NCI-H526 (cell line): Measurements from ENCODE around the gene TMEM178A.
A peak's percentile ranks its signal among the peaks of the same experiment; 100 is the strongest.

Experiments
- DNase-seq, 2 experiments: peaks; one replicate each; lab custom pipeline; 2025; lab: John Stamatoyannopoulos, UW

TMEM178A gene

DNA sequence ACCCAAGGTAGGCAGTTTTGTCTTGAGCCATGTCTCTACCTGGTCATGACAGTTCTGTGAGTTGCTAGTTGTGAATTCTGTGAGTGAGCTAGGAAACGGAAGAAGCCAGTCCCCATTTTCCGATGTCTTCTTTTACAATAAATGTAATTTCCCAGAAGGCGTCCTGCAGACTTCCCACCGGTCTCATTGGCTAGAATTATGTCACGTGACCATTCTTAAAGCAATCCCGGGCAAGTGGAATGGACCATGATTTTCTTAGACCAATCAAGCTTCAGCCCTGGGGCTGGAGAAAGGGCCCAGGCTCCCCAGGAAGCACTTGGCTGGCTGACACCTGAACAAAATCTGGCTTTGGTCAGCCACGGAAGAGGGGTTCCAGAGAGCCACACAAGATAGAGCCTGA, 10.6 kb downstream of the TMEM178A start:
- DNase-seq, result no peak

DNA sequence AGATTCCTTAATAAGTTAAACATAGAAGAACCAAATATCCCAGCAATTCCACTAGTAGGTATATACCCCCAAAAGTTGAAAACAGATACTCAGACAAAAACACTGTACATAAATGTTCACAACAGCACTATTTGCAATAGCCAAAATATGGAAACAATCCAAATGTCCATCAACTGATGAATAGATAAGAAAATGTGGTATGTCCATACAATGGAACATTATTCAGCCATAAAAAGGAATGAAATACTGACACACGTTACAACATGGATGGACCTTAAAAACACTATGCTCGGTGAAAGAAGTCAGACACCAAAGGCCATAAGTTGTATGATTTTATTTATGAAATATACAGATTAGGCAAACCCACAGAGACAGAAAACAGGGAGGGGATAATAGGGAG, 12.5 kb downstream of the TMEM178A start:
- DNase-seq, result no peak

DNA sequence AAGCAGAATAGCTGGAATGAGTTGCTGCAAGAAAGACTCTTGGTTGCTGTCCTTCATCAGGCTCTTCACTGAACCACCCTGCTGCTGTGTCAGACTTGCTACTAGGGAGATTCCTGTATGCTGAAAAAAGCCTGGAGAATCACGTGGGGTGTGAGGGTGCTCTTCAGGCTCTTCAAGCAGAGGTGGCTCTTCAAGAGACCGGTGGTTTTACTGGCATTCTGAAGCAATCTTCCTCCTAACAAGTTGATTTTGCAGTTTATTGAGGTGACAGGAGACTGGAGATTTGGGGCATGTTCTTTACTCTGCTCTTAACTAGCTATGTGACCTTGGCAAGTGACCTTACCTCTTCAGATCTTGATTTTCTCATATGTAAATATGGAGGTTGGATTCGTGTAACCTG, 14.1 kb downstream of the TMEM178A start:
- DNase-seq, result no peak

DNA sequence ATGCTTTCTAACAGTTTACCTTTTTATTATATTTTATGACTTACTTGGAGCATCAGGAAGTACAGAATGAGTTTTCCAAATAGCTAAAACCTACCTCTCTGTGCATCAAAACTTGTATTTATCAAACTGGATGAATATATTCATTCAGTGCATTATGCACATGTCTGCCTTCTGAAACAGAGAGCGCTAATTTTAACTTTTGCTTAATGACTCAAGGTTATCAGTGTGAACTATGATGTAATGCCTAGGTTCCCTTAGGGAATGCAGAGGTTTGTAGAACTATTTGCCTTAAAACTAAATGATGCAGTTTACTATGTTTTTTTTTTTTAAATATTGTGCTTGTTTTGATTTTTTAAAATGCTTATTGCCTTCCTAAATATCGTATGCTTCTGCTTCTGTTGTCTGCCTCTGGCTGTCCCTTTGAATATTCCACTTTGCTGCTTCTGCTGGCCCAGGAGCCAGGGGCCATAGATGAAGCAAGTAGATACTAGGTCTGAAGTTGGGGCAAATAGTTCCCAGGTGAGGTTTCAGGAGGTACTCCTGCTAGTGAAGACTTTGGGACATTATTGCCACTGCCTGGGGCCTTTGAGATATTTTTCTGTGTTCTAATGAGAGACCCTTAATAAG, 16.5 kb downstream of the TMEM178A start:
- DNase-seq, result no peak

DNA sequence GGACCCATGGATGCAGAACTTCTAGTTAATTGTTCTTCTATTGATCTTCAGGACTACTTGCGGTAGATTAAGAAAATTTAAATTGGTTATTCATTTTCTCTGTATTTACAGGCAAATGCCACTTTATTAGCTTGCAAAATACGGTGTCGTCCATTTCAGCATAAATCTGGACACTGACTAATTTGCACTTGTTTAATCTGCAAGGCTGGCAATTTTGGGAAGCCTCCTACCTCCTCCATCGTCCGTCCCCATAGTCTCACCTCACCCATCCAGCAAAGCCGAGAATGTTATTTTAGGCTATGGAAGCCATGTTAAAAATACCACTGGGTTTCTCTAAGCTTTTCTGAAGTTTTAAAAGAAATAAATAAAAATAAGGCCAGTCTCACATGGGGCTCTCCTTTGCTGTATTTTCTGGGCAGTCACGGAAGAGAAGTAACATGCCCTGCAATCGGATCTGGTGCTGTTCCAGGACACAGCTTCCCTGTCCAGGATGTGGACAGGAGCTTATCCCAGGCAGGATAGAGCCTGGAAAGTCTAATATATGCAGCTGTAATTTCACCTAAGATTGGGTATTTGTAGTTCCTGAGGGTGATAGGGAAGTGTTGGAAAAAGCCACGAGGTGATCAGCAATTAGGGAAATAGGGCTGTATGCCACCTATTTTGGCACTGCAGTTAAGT, 17.4 kb downstream of the TMEM178A start:
- DNase-seq, result no peak

DNA sequence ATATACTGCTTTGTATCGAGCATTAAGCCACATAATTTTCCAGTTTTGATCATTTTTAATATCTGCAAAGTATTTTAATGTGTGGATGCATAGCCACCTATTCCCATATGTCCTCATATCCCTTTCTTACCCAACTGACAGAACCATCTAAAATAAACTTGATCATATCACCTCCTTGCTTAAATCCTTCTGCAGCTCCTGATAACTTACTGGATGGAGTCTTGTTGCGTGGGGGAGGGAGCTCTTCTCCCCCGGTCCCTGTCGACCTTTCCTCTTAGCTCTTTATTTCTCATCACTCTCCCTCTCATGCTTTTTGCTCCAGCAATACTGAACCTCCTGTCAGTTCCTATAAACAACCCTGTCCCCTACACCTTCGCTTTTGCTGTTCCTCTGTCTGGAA, 18.7 kb downstream of the TMEM178A start:
- no peak for DNase-seq

DNA sequence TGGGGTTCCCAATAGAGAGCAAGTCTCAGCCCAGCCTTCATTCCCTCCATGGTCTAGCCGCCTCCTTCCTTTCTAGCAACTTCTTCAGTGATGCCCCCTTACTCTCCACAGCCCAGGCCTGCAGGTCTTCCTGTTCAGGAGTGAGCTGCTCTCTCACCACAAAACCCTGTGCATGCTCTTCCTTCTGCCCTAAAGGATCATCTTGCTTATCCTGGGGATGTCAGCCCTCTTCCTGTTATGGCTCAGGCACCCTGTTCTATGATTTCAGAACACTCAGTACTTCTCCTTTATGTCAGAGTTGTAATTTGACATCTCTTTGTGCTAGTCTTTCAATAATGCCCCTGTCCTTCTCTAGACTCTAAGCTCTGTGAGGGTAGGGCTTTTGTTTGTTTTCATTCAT, 19.4 kb downstream of the TMEM178A start:
- DNase-seq, result no peak

DNA sequence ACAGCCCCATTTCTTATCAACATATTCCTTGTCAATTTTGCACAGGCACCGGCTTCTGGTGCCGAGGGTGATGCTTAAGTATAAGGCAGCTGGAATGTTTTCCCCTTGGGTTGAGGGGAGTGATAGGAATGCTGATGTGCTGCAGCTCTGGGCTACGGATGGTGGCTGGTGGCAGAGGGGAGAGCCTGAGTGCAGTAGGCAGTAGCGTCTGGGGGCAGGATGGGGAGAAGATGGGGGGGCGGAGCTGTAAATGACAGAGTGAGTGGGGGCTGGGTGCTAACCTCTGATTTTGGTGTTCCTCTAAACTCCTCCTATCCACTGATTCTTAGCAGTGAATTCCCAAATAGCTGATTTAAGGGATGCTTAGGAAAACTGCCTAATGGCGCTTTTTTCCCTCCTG, 20.7 kb downstream of the TMEM178A start:
- no peak for DNase-seq

DNA sequence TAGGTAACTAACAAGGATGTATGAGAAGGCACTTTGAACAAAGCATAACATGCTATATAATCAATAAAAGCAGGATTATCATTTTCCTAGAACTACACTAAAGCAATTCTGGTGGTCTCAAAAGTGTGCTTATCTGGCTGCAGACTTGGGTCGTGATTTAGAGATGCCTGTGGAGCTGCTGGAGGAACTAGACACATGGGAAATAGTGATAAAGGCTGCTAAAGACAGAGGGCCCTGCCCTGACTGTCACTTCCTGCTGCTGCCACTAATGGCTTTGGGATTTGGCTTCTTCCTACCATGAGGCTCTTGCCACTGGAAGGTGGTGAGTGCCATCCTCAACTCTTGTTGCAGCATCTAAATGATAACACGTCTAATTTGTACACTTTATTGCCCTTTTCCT, 22.5 kb downstream of the TMEM178A start:
- DNase-seq, result no peak

DNA sequence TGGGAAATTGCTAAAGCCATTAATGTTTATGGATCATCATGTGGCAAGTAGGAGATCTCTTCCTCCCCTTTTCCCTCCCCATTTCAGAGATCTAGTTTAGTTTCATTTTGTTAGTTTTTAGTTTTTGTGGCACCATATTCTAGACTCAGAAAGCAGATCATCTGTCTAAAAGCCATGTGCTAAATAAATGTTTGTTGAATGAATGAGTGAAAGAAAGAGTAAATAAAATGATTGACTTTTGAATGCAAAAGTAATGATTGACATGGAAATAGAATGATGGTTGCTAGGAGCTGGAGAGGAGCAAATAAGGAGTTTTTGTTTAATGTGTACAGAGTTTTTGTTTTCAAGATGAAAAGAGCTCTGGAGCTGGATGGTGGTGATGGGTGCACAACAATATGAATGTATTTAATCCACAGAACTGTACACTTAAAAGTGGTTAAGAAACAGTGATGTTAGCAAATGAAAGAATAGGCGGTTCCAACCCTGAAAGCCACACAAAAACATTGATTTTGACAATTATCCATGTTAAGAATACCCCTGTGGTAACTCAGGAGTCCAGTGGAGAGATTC, 23.6 kb downstream of the TMEM178A start:
- no peak for DNase-seq

DNA sequence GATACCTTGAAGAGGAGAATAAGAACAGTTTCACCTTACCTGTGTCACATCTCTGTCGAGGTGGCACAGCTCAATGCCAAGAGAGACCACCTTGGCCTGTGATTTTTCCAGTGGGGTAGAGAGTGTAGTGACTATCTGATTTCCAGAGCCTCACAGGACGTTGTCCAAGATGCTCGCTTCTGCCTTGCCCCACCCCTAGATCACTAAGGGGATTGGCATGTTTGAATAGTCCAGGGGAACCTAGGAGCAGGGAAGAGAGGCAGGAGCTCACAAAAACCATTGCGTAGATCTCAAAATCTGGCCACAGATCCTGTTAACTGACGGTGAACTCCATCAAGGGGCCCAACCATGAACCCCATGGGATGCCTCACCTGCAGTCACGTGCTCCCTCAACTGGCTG, 24.2 kb downstream of the TMEM178A start:
- no peak for DNase-seq

DNA sequence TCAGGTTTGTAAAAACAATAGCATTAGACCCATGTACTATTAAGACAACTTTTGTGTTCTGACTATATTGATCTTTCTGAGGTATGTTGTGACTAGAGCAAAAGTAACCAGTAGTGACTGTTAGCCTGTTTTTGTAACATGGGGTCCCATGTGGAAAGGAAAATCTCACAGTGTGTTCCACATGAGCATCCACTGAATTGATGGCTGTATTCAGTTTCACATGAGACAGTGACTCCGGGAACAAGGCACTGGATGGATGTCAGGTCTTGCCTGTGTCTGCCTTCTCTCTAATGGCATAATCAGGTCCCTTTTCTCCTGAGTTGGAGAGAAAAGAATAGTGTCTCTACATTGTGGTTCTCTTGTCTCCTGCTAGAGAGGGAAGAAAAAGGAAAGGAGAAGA, 27.5 kb downstream of the TMEM178A start:
- no peak for DNase-seq

DNA sequence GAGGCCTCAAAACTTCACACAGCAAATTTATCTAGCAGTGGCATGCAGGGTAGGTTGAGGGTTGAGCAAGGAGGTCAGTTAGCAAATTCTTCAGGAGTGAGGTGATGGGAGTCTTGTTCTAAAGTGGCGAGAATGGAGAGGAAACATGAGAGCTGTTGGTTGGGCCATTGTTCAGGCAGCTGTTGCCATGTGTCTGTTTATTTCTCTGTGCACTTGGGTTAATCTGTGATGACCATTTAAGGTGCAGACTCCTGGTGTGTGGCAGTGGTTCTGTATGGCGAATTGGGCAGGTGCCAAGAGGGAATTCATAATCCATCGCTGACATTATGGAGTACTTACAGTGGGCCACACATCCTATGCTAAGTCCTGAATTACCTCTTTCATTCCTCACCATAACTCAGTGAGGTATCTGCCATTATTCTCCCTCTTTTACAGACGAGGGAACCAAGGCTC, 30.4 kb downstream of the TMEM178A start:
- no peak for DNase-seq

DNA sequence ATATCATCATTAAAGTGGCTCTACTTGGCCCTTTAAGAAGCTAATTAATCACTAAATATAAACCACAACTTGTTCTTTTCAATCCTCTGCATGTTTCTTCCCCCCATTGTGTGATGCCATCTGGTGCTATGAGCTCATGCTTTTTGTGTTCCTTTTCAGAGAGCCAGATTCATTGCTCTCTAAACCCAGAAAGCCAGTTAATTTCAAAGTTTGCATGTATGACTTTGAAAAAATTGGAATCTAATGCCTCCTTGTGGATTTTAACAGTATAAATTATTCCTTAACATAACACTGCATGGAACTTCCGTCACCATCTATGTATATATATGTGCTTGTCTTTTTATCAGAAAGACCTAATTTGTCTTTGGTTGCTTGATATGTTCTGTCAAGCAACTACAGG, 31.1 kb downstream of the TMEM178A start:
- DNase-seq, result peak in 1 of 2 experiments; percentile 51

DNA sequence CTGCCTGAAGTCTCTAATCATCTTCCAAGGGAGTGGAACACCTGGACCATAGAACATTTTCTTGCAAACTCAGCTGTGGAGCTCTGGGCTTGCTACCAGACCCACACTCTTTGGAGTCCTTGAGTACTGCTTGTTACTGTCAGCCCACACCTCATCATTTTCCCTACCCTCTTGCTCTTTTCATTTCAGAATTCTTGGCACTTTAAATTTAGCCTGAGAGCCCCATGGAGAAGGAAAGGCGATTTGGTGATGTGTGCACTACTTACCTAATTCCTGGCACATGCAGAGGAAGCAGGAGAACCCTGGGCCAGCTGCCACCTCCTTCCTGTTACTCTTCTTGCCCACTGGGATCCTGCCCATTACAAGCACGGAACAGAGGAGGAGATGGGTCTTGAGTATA, 31.7 kb downstream of the TMEM178A start:
- no peak for DNase-seq

DNA sequence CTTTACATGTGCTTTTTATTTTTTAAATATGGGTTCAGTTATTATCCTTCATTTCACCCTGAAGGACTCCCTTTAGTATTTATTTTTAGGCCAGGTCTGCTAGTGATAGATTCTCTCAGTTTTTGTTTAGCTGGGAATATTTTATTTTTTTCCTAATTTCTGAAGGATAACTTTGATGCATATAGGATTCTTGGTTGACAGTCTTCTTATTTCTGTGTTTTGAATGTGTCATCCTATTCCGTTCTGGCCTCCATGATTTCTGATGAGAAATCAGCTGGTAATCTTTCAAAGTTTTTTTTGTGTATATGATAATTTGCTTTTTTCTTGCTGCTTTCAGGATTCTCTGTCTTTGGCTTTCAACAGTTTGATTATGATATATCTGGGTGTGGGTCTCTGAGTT, 35.4 kb downstream of the TMEM178A start:
- no peak for DNase-seq

DNA sequence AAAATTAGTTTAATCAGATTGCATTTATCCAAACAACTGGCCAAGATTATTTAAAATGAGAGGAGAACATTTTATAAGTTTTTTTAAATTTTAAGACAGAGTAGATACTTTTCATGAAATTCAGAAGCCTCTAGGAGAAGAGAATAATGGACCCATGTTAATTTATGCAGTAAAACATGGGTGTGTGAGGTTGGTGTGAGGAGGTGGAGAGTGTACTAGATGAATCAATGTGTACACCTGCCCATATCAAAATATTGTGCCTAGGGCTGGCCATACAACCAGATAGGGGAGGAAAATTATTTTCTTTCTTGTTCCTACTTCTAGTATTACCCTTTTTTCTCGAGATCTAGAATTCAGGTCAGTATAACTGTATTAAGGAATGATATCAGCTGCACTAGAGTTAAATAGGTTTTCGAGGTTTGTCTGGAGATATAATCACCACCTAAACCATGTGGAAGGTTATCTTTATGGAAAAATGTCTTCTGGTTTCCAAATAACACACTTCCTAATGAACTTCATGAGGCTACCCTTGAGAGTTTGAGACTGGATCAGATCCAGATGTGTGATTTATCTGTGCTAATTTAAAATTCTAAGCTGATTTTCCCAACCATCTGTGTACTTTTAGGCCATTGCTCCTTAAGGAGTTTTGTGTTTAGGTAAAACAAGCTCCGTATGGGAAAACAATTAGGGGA, 37.6 kb downstream of the TMEM178A start:
- no peak for DNase-seq

DNA sequence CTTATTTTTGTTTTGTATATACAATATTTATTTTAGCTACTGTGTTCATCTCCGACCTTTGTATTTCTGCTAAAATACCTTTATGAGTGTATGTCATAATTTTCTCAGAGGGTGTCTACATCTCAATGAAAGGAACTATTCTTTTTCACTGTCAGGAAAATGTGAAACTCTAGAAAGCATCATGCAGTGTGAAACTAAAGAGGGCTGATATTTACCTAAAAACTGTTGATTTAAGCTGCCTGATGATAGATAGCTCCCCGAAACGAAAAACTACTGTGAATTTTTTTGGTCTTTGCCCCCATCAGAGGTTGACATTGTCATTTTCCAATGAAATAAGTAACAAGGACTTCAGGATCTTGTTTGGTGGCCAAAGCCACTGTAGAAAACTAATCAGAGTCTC, 38.8 kb downstream of the TMEM178A start:
- DNase-seq, result no peak

DNA sequence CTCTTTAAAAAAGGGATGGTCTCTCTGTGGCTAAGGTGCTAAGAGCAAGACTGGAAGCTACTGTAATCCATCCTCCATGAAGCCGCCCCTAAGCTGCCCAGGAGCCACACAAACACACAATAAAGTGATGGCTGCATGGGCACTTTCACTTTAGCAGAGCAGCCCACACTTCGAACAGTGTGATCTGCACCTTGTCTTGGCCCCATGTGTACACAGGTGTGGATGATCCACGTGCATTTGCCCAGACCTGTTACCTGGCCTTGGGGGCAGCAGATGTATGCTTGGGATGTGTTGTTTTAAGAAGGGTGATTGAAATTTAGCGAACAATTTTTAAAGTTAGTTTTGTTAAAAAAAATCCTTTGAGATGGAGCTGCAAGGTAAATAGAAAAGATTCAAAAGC, 39.9 kb downstream of the TMEM178A start:
- no peak for DNase-seq

DNA sequence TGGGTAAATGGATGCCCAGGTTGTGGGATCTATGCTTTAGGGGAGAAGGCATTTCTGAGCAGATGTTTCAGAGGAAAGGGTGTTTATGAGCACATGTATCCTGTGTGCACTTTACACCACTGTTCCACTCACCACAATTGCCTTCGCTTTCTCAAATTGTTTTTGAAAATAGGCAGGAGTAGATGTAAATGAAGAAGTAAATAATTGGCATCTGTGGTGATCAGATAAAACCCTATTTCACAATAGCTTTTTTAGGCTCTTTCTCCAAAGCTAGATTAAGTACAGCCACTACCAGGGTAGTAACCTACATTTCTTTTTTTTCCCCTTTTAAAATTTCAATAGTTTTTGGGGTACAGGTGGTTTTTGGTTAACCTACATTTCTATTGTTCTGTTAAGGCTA, 40.6 kb downstream of the TMEM178A start:
- no peak for DNase-seq

DNA sequence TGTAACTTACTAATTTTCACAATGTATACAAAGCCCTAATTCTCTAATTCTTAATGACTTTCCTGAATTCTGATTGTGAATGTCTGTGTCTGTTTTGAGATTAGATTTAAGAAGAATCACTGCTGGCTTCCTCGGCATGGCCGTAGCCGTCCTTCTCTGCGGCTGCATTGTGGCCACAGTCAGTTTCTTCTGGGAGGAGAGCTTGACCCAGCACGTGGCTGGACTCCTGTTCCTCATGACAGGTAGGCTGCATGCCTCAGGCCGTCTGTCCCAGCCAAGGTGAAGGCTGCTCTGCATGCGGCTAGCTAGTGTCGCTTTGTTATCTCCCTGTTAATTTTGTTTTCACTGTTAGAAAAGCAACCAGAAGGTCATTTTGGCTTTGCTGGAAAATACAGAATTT, 41.2 kb downstream of the TMEM178A start:
- DNase-seq, result no peak

DNA sequence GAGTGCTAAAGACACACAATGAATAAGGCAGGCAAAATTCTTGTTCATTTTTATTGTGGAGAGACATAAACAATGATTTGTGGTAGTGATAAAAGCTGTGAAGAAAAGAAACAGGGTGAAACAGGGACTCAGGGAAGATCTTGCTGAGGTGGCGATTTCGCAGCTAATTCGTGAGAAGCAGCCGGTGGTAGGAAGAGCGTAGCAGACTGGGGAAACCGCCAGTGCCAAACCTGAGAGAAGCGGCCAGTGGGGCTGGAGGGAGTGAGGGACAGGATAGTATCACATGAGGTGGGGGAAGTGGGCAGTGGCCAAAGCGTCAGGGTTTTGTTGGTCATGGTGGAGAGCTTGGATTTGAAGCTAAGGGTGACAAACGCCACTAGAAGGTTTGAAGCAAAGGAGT, 42.3 kb downstream of the TMEM178A start:
- DNase-seq, result no peak

DNA sequence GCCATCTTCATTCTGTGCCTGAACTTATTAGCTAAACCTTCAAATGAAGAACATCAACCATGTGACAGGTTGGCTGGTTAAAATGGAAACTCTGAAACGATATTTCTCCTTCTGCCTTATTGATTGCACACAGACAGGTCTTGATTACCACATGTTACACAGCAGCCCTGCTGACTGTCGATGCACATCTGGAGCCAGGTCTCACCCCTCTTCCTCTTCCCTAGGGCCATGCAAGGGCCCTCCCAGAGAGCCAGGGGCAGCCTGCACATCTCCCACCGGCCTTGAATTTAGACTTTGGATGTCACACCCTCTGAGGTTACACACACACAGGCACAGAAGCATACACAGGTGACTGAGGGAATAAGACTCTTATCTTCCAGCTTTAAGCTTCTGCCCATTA, 45.1 kb downstream of the TMEM178A start:
- no peak for DNase-seq
